Liver (tissue), 9 donors: ENCODE data around the gene CLCN7. TPM values are rescaled to one million over a fixed set of nuclear protein-coding genes. Genes with fewer than 3 reads are reported as not detected.

Experiments used
- DNase-seq: peaks from one replicate; pipeline ENCODE4 v3.0.0-alpha.2; 2017; ENCODE audit warnings: low spot score
- H3K27ac ChIP-seq, 2 donors: one replicate each; pipeline ENCODE4 v1.7.0; 2013; ENCODE audit warnings: inconsistent platforms in 2 of 2, low read length in 2 of 2, control low read depth in 1 of 2, low read depth in 1 of 2, mild to moderate bottlenecking in 1 of 2
- H3K27me3 ChIP-seq, 4 donors: one replicate each; pipeline versions ENCODE4 v1.6.1 to v1.7.0; 2013; ENCODE audit warnings: low read length in 3 of 4, inconsistent platforms in 1 of 4, mild to moderate bottlenecking in 1 of 4, moderate library complexity in 1 of 4; ENCODE audit not compliant: control insufficient read depth in 4 of 4, insufficient read depth in 4 of 4
- H3K36me3 ChIP-seq, 4 donors: one replicate each; pipeline versions ENCODE4 v1.6.1 to v1.7.0; 2013; ENCODE audit warnings: low read length in 3 of 4, mild to moderate bottlenecking in 3 of 4, low read depth in 1 of 4, moderate library complexity in 1 of 4; ENCODE audit not compliant: control insufficient read depth in 4 of 4, insufficient read depth in 3 of 4
- H3K4me1 ChIP-seq, 4 donors: one replicate each; pipeline versions ENCODE4 v1.6.1 to v1.7.0; 2013; ENCODE audit warnings: low read length in 3 of 4, mild to moderate bottlenecking in 3 of 4, moderate library complexity in 1 of 4; ENCODE audit not compliant: control insufficient read depth in 4 of 4, insufficient read depth in 4 of 4
- H3K4me3 ChIP-seq, 3 donors: one replicate each; pipeline versions ENCODE4 v1.6.1 to v1.7.0; 2013; ENCODE audit warnings: low read length in 3 of 3, control low read depth in 1 of 3, low read depth in 1 of 3, mild to moderate bottlenecking in 1 of 3
- H3K9ac ChIP-seq, 2 donors: one replicate each; pipeline ENCODE4 v1.7.0; 2013; ENCODE audit warnings: low read length in 2 of 2, mild to moderate bottlenecking in 2 of 2, moderate library complexity in 2 of 2, control low read depth in 1 of 2, low read depth in 1 of 2
- H3K9me3 ChIP-seq, 4 donors: one replicate each; pipeline versions ENCODE4 v1.6.1 to v1.7.0; 2013; ENCODE audit warnings: low read length in 3 of 4; ENCODE audit not compliant: control insufficient read depth in 4 of 4
- ATF3 ChIP-seq: IDR thresholded peaks from 2 replicates; pipeline ENCODE4 v1.6.1; 2016; ENCODE audit warnings: antibody characterized with exemption
- CTCF ChIP-seq: fragments of 150-350 bp; IDR thresholded peaks from 2 replicates; pipeline ENCODE4 v1.5.1; 2017; ENCODE audit warnings: improper control_type of control experiment, low read depth, low read length; ENCODE audit not compliant: missing input control
- EGR1 ChIP-seq, 2 donors: IDR thresholded peaks; 2 replicates each; pipeline ENCODE4 v1.6.1; 2016 to 2018; ENCODE audit warnings: antibody characterized with exemption in 2 of 2, low read depth in 2 of 2
- FOXA1 ChIP-seq: IDR thresholded peaks from 2 replicates; pipeline ENCODE4 v1.6.1; 2016; ENCODE audit warnings: antibody characterized with exemption
- FOXA2 ChIP-seq: IDR thresholded peaks from 2 replicates; pipeline ENCODE4 v1.6.1; 2016; ENCODE audit warnings: antibody characterized with exemption
- GABPA ChIP-seq, 2 donors: IDR thresholded peaks in 1 of 2; conservative IDR thresholded peaks in 1 of 2; 2 replicates each; pipeline ENCODE4 v1.6.1; 2016; ENCODE audit warnings: antibody characterized with exemption in 2 of 2, mild to moderate bottlenecking in 1 of 2, moderate library complexity in 1 of 2
- HNF4A ChIP-seq, 2 donors: conservative IDR thresholded peaks; 2 replicates each; pipeline ENCODE4 v1.6.1; 2016; ENCODE audit warnings: antibody characterized with exemption in 2 of 2, mild to moderate bottlenecking in 2 of 2
- HNF4G ChIP-seq: IDR thresholded peaks from 2 replicates; pipeline ENCODE4 v1.6.1; 2016; ENCODE audit warnings: antibody characterized with exemption
- JUND ChIP-seq, 2 donors: IDR thresholded peaks; 2 replicates each; pipeline ENCODE4 v1.6.1; 2016; ENCODE audit warnings: antibody characterized with exemption in 2 of 2
- MAX ChIP-seq: IDR thresholded peaks from 2 replicates; pipeline ENCODE4 v1.6.1; 2016; ENCODE audit warnings: antibody characterized with exemption
- NR2F2 ChIP-seq: IDR thresholded peaks from 2 replicates; pipeline ENCODE4 v1.6.1; 2016; ENCODE audit warnings: antibody characterized with exemption
- RAD21 ChIP-seq, 2 donors: IDR thresholded peaks; 2 replicates each; pipeline ENCODE4 v1.6.1; 2016; ENCODE audit warnings: antibody characterized with exemption in 2 of 2, mild to moderate bottlenecking in 2 of 2
- REST ChIP-seq: IDR thresholded peaks from 2 replicates; pipeline ENCODE4 v1.6.1; 2016; ENCODE audit warnings: antibody characterized with exemption, mild to moderate bottlenecking
- RXRA ChIP-seq, 2 donors: IDR thresholded peaks; 2 replicates each; pipeline ENCODE4 v1.6.1; 2017 to 2018; ENCODE audit warnings: antibody characterized with exemption in 2 of 2, mild to moderate bottlenecking in 1 of 2
- SP1 ChIP-seq: IDR thresholded peaks from 2 replicates; pipeline ENCODE4 v1.6.1; 2018; ENCODE audit warnings: antibody characterized with exemption, mild to moderate bottlenecking
- TAF1 ChIP-seq: conservative IDR thresholded peaks from 2 replicates; pipeline ENCODE4 v1.6.1; 2016; ENCODE audit warnings: antibody characterized with exemption, mild to moderate bottlenecking
- YY1 ChIP-seq: IDR thresholded peaks from 2 replicates; pipeline ENCODE4 v1.6.1; 2016; ENCODE audit warnings: antibody characterized with exemption, mild to moderate bottlenecking
- ZBTB33 ChIP-seq: IDR thresholded peaks from 2 replicates; pipeline ENCODE4 v1.6.1; 2016; ENCODE audit warnings: antibody characterized with exemption
- WGBS: extraction: QIAGEN DNeasy Blood & Tissue Kit; methylation state at CpG from one replicate; pipeline ENCODE4 v1.1.7; 2013; 5-methylcytosine and 5-hydroxymethylcytosine counted together
- polyA plus RNA-seq, 2 donors: library from polyadenylated mRNA; stranded (reverse) in 1 of 2; unstranded in 1 of 2; fragments of 200-250 nt in 1 of 2; fragments of >200 nt in 1 of 2; fragmentation: Nextera tagmentation in 1 of 2; extraction: Ambion mirVana in 1 of 2; gene quantifications; one replicate each; pipeline versions ENCODE4 v1.2.1 to v1.2.3, GENCODE V29; 2013 to 2015
- total RNA-seq, 2 donors: library from RNA; depleted of rRNA; stranded (reverse); fragments of >200 nt; gene quantifications; one replicate each; pipeline ENCODE4 v1.2.3, GENCODE V29; 2014
- donor health status: healthy.
- donor health status: healthy.
- donor health status: healthy.
- donor health status: healthy.
- donor health status: healthy.

The CLCN7 gene
- total and polyA plus RNA-seq, 4 donors: 13.9 to 36.2 (median 30.2) TPM

GRCh38 chr16:1407753-1408152 lies 67.1 kb downstream of the CLCN7 start (continued):
- no peak for TF ChIP-seq CTCF
- no peak for TF ChIP-seq NR2F2
- TF ChIP-seq HNF4G: no peak
- no peak for TF ChIP-seq TAF1
- no peak for TF ChIP-seq SP1
- TF ChIP-seq JUND (IDR thresholded peaks at IDR 0.05): no peak
- TF ChIP-seq EGR1 (IDR thresholded peaks at IDR 0.05; ENCODE audit: low read depth in 2 of 2): no peak
- TF ChIP-seq HNF4A (conservative IDR thresholded peaks at IDR 0.05): no peak
- no peak for TF ChIP-seq MAX

GRCh38 chr16:1403733-1404132 lies 71.1 kb downstream of the CLCN7 start:
- H3K9me3 ChIP-seq: no peaks in the 10 kb centered on the region
- H3K27me3 ChIP-seq: no peaks in the 10 kb centered on the region
- peaks cover 3 to 43% (median 12%) of the 10 kb centered on the region in 4 donors for H3K36me3 ChIP-seq
- no peak overlapping the region for H3K9ac ChIP-seq
- H3K4me3 ChIP-seq: no peak overlapping the region
- no peak overlapping the region for H3K27ac ChIP-seq
- TF ChIP-seq CTCF (no peak), NR2F2 (no peak), RXRA (IDR thresholded peaks at IDR 0.05) (no peak)
- peaks cover 5 to 12% (median 7%) of the 10 kb centered on the region in 4 donors for H3K4me1 ChIP-seq
- 97% methylated on average over 14 of the region's 14 CpGs for WGBS
- no peak for DNase-seq

- no peak for DNase-seq
- WGBS: 95% methylated on average over 22 of the region's 22 CpGs
- no peak overlapping the region for H3K9ac ChIP-seq
- H3K27ac ChIP-seq: no peak overlapping the region
- peaks cover 0 to 5% (median 1%) of the 10 kb centered on the region in 4 donors for H3K4me1 ChIP-seq
- H3K9me3 ChIP-seq: no peaks in the 10 kb centered on the region
- peaks cover 7 to 49% (median 12%) of the 10 kb centered on the region in 4 donors for H3K36me3 ChIP-seq
- no peak overlapping the region for H3K4me3 ChIP-seq
- H3K27me3 ChIP-seq: no peaks in the 10 kb centered on the region
- TF ChIP-seq JUND (IDR thresholded peaks at IDR 0.05): no peak
- no peak for TF ChIP-seq FOXA2
- no peak for TF ChIP-seq ATF3
- TF ChIP-seq EGR1 (IDR thresholded peaks at IDR 0.05; ENCODE audit: low read depth in 2 of 2): no peak
- TF ChIP-seq GABPA (IDR thresholded peaks at IDR 0.05 in 1 of 2, conservative IDR thresholded peaks at IDR 0.05 in 1 of 2): no peak
- TF ChIP-seq SP1: no peak
- TF ChIP-seq RAD21 (IDR thresholded peaks at IDR 0.05): no peak
- no peak for TF ChIP-seq NR2F2
- no peak for TF ChIP-seq YY1
- TF ChIP-seq RXRA (IDR thresholded peaks at IDR 0.05): no peak
- no peak for TF ChIP-seq FOXA1
- TF ChIP-seq CTCF: no peak
- TF ChIP-seq REST: no peak
- TF ChIP-seq ZBTB33: no peak
- TF ChIP-seq TAF1: no peak
These were observed 71.8 kb downstream of the CLCN7 start for GRCh38 chr16:1403036-1403435.
